Measurements from ENCODE around the gene SORT1.

SORT1 gene

DNA sequence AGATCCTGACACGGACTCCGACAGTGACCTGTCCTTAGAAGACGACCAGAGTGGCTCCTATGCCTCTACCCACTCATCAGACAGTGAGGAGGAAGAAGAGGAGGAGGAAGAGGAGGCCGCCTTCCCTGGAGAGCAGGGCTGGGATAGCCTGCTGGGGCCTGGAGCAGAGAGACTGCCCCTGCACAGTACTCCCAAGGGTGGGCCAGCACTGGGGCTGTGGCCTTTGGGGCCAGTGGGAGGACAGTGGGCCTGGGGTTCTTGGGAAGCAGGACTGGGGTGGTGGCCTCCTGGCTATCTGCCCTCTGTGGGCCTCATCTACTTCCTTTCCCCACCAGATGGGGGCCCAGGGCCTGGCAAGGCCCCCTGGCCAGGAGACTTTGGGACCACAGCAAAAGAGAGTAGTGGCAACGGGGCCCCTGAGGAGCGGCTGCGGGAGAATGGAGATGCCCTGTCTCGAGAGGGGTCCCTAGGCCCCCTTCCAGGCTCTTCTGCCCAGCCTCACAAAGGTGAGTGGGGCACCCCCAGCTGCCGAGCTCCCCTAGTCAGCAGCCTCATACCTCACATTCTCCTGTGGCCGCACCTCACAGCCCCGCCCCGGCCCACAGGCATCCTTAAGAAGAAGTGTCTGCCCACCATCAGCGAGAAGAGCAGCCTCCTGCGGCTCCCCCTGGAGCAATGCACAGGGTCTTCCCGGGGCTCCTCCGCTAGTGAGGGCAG, 124.7 kb downstream of the SORT1 start:
- no peak for DNase-seq (ENCODE audit: low read depth)

DNA sequence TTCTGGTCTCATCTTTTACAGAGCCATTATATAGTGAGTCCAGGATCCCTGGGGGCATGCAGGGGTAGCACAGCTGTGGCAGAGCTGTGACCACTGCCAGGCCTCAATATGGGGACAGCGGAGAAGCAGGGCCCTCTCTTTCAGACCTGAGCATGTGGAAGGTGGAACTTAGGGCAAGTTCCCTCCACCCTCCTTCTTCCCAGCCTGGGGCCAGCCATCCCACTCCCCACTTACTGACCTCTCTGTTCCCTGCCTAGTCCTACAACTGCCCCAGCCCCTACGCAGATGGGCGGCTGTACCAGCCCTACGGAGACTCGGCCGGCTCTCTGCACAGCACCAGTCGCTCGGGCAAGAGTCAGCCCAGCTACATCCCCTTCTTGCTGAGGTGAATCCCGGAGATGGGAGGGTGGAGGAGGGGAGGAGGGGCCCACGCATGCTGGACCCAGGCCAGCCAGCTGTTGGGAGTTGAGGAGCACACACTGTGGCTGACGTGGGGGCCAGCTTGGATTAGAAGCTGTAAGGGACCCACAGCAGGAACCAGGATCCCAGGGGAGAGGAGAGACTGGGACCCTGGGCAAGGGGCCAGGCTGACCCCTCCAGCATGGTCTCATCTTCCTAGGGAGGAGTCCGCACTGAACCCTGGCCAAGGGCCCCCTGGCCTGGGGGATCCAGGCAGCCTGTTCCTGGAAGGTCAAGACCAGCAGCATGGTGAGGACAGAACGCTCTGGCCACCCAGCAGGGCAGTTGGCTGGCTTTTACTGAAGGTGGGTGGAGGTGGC, 125.5 kb downstream of the SORT1 start:
- no peak for DNase-seq (ENCODE audit: low read depth)

DNA sequence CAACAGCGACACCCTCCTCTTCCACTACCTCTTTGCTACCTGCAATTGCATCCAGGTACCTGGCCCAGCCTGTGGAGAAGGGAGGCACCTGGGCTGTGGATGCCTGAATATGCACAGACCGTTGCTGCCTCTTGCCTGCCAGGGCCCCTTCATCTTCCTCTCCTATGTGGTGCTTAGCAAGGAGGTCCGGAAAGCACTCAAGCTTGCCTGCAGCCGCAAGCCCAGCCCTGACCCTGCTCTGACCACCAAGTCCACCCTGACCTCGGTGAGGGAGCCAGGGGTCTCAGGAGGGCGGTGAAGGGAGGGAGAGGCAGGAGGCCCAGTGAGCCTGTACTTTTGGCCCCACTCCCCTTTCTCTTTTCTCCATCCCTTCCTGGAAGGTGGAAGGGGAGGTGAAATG, 126.3 kb downstream of the SORT1 start:
- DNase-seq (ENCODE audit: low read depth) = no peak

DNA sequence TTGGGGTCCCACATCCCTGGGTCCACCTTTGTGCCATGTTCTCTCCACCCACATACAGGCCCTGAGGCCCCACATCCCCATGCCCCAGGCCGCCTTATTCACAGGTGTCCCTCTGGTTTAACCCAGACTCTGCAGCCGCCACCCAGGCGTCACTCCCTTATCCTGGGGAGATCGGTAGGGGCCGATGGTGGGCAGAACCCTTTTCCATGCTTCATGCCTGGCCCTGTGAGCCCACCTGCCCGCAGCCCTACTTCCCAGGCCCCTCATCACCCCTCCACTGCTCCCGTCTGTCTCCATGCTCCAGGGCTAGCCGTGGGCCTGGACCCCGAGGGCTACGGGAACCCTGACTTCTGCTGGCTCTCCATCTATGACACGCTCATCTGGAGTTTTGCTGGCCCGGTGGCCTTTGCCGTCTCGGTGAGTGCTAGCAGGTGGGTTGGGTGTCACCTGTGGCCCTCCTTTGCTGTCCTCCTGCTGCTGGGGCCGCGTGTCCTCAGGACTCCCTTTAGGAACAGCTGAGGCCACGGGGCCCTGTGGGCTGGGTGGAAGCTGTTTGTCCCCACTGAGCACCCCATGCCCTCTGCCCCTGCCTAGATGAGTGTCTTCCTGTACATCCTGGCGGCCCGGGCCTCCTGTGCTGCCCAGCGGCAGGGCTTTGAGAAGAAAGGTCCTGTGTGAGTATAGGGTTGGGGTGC, 126.9 kb downstream of the SORT1 start:
- DNase-seq (ENCODE audit: low read depth) = no peak

DNA sequence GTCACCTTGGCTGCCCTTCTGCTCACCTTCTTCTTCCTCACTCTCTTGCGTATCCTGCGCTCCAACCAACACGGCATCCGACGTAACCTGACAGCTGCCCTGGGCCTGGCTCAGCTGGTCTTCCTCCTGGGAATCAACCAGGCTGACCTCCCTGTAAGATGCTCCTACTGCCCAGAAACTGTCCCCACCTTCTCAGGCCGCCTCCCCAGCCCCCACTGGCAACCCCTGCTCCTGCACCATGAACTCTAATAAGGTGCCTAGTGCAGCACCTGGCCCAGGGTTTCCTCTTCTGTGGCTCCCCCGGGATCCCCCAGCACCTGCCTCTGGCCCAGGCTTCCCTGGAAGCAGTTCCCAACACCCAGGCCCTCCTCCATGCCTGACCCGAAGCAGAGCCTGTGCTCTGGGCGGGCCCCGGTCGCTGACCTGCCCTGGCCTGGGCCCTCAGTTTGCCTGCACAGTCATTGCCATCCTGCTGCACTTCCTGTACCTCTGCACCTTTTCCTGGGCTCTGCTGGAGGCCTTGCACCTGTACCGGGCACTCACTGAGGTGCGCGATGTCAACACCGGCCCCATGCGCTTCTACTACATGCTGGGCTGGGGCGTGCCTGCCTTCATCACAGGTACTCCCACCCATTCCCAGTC, 127.6 kb downstream of the SORT1 start:
- no peak for DNase-seq (ENCODE audit: low read depth)

DNA sequence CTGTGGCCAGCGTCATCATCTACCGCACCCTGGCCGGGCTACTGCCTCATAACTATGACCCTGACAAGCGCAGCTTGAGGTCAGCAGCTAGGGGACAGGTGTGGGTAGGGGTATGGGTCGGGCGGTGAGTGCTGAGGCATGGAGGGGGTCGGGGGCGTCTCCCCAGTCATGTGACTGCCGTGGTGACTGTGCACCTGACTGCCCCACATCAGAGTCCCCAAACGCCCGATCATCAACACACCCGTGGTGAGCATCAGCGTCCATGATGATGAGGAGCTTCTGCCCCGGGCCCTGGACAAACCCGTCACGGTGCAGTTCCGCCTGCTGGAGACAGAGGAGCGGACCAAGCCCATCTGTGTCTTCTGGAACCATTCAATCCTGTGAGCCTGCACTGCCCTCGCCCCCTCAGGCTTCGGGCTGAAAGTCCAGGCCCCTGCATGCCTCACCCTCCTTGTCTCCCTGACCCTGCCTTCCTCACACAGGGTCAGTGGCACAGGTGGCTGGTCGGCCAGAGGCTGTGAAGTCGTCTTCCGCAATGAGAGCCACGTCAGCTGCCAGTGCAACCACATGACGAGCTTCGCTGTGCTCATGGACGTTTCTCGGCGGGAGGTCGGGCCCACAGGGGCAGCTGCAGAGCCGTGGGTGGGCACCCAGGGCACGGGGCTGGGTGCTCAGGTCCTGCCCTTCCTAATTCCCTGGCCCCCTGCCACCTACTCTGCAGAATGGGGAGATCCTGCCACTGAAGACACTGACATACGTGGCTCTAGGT, 128.3 kb downstream of the SORT1 start:
- no peak for DNase-seq (ENCODE audit: low read depth)

GRCh38 chr1:109268431-109269211, 129.1 kb downstream of the SORT1 start:
- no peak for DNase-seq (ENCODE audit: low read depth)

- DNase-seq (ENCODE audit: low read depth) = no peak
Measured at GRCh38 chr1:109267743-109268300, 129.9 kb downstream of the SORT1 start.

DNA sequence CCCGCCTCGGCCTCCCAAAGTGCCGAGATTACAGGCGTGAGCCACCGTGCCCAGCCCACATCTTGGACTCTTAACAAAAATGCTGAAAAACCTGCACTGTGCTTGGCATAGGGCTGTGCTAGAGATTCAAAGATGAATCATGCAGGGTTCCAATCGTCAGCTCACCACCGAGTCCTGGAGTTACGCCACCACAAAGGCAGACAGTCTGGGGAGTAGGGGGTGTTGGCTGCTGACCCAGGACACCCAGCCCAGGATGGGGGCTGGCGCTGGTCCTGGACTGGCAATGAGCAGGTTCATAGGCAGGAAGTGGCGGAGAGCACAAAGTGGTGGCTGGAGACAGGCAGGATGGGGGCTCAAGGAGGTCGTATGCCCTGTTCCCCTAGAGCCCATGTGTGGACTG, 130.8 kb downstream of the SORT1 start:
- no peak for DNase-seq (ENCODE audit: low read depth)

- no peak for DNase-seq (ENCODE audit: low read depth)
Measured at GRCh38 chr1:109265741-109266330, 131.9 kb downstream of the SORT1 start.

GRCh38 chr1:109265016-109265415, 132.7 kb downstream of the SORT1 start:
- no peak for DNase-seq (ENCODE audit: low read depth)

DNA sequence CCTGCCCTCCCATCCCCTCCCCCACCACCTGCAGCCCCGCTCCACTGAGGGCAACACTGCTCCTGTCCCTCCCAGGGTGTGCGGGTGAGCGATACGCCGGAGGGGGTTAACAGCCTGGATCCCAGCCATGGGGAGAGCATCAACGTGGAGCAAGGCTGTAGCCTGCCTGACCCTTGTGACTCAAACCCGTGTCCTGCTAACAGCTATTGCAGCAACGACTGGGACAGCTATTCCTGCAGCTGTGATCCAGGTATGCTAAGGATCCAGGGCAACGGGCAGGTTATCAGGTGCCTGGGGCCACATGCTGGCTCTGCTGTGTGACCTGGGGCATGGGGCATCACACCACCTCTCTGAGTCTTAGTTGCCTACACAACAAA, 133.4 kb downstream of the SORT1 start:
- no peak for DNase-seq (ENCODE audit: low read depth)

DNA sequence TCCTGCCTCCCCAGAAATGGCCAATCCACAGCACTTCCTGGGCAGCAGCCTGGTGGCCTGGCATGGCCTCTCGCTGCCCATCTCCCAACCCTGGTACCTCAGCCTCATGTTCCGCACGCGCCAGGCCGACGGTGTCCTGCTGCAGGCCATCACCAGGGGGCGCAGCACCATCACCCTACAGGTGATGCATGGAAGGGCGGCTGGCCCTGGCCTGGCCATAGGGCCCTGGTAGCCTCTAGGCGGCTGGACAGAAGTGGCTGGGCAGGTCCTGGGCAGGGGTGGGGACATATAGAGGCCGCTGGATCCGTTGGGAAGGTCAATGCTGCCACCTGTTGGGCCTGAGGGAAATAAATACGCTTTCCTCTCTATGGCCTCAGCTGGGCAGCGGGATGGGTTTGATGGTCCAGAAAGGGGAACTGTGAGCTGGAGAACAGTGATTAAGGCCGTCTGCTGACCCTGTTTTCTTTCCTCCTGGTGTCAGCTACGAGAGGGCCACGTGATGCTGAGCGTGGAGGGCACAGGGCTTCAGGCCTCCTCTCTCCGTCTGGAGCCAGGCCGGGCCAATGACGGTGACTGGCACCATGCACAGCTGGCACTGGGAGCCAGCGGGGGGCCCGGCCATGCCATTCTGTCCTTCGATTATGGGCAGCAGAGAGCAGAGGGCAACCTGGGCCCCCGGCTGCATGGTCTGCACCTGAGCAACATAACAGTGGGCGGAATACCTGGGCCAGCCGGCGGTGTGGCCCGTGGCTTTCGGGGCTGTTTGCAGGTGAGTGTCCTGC, 133.9 kb downstream of the SORT1 start:
- peak; percentile 44 for DNase-seq (ENCODE audit: low read depth)

DNA sequence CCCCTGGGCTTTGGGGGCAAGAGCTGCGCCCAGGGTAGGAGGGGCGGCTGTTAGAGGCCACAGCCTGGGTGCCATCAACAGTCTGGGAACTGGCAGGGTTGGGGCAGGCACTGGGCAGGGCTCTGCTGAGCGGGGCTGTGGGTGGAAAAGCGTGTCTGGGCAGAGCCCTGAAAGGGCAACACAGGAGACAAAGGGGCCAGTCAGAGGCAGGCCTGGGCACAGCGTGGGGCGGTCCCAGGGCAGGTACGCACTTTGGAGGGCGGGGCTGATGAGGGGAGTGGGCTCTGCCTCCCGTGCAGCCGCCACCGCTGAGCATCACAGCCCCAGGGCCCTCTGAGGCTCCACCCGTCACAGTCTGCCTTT, 134.5 kb downstream of the SORT1 start:
- DNase-seq (ENCODE audit: low read depth) = no peak

GRCh38 chr1:109262231-109263055, 135.3 kb downstream of the SORT1 start:
- no peak for DNase-seq (ENCODE audit: low read depth)

DNA sequence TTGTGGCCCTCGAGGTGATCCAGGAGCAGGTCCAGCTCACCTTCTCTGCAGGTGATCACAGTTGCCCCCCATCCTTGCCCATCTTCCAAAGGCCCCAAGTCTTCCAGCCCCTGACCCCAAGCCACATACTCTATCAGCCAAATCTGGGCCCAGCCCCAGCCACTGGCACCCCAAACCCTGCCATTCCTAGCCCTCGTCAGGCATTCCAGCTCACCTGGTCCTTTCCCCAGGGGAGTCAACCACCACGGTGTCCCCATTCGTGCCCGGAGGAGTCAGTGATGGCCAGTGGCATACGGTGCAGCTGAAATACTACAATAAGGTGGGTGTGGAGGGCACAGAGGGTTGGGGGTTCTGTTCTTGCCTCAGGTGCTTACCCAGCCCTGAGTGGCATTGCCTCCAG, 136.1 kb downstream of the SORT1 start:
- DNase-seq (ENCODE audit: low read depth) = no peak

GRCh38 chr1:109261006-109261405, 136.7 kb downstream of the SORT1 start:
- DNase-seq (ENCODE audit: low read depth) = no peak

DNA sequence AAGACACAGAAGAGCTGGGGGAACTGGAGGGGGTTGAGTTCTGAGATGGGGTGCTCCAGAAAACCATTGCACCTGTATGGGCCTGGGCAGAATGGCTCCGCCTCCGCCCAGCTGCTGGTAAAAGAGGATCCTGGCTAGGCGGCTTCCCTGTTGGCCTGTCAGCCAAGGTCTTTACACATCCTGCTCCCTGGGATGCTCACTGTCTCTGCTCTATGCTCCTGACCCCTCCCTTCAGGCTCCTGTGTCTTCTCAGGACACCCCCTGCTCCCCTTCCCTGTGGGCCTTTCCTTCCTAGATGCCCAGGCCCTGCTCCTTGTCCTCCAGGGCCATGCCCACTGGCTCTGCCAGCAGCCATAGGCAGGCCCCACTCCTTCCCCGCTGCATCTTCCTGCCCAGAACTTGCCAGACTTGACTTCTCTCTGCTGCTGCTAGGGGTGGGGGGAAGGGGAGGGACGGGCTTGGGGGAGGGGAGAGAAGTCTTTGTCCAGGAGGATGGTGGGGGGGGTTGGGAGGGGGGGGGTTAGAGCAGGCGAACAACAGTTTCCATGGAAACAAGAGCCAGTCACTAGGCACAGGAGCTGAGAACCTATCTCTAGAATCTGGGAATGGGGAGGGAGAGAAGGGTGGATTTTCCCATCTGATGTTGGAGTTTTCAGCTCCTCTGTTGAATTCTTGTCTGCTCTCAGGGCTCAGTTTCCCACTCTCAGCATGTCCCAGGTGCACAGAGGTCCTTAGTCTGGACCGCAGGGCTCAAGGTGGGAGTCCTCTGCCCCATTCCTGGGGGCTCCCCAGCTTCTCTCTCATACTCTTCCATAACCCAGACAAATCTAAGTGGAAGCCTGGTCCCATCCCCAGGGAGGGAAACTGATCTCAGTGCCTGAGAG, 137.8 kb downstream of the SORT1 start:
- no peak for DNase-seq (ENCODE audit: low read depth)

All from stromal cell of bone marrow (primary cell).